H9 (cell line): ENCODE results near the gene TPRX2. TPM values are rescaled to one million over a fixed set of nuclear protein-coding genes. Genes with fewer than 3 reads are reported as not detected.

Source experiments
- DNase-seq: peaks from one replicate; pipeline ENCODE4 v3.0.0-alpha.2; 2017
- H2AFZ ChIP-seq: one replicate; pipeline ENCODE4 v1.6.1; 2013; ENCODE audit warnings: mild to moderate bottlenecking, low read length, control low read depth, moderate library complexity
- H2AK5ac ChIP-seq: 2 replicates; pipeline ENCODE4 v1.6.1; 2013; ENCODE audit warnings: low read length, control low read depth, mixed read lengths; ENCODE audit not compliant: insufficient read length
- H2BK120ac ChIP-seq: one replicate; pipeline ENCODE4 v1.6.1; 2013; ENCODE audit warnings: low read depth, mild to moderate bottlenecking, low read length, control low read depth, inconsistent platforms; ENCODE audit not compliant: poor library complexity, severe bottlenecking
- H2BK12ac ChIP-seq: 2 replicates; pipeline ENCODE4 v1.6.1; 2013; ENCODE audit warnings: low read length, control low read depth, mixed read lengths, low read depth; ENCODE audit not compliant: insufficient read length
- H2BK15ac ChIP-seq: 2 replicates; pipeline ENCODE4 v1.6.1; 2013; ENCODE audit warnings: low read depth, low read length, control low read depth
- H2BK20ac ChIP-seq: one replicate; pipeline ENCODE4 v1.6.1; 2013; ENCODE audit warnings: low read depth, mild to moderate bottlenecking, low read length, control low read depth, inconsistent platforms; ENCODE audit not compliant: poor library complexity, severe bottlenecking
- H2BK5ac ChIP-seq: 2 replicates; pipeline ENCODE4 v1.6.1; 2013; ENCODE audit warnings: low read length, control low read depth, mixed read lengths; ENCODE audit not compliant: insufficient read length
- H3K14ac ChIP-seq: 2 replicates; pipeline ENCODE4 v1.6.1; 2013; ENCODE audit warnings: low read length, control low read depth; ENCODE audit not compliant: insufficient read depth
- H3K18ac ChIP-seq: 2 replicates; pipeline ENCODE4 v1.6.1; 2013; ENCODE audit warnings: low read depth, mild to moderate bottlenecking, mixed read lengths, low read length, control low read depth; ENCODE audit not compliant: insufficient read length
- H3K23ac ChIP-seq: 2 replicates; pipeline ENCODE4 v1.6.1; 2013; ENCODE audit warnings: low read length, control low read depth, mixed read lengths, low read depth; ENCODE audit not compliant: insufficient read length
- H3K23me2 ChIP-seq: 2 replicates; pipeline ENCODE4 v1.6.1; 2013; ENCODE audit warnings: low read depth, mild to moderate bottlenecking, mixed read lengths, low read length, control low read depth; ENCODE audit not compliant: insufficient read length, poor library complexity, severe bottlenecking
- H3K27ac ChIP-seq: 2 replicates; pipeline ENCODE4 v1.5.1; 2013; ENCODE audit warnings: low read length, control low read depth, mixed read lengths, low read depth; ENCODE audit not compliant: insufficient read length
- H3K27me3 ChIP-seq: 2 replicates; pipeline ENCODE4 v1.6.1; 2013; ENCODE audit warnings: low read length, control low read depth, inconsistent platforms; ENCODE audit not compliant: insufficient read depth
- H3K4ac ChIP-seq: 2 replicates; pipeline ENCODE4 v1.6.1; 2013; ENCODE audit warnings: low read depth, mild to moderate bottlenecking, control low read depth, inconsistent platforms, low read length, moderate library complexity
- H3K4me1 ChIP-seq: 2 replicates; pipeline ENCODE4 v1.6.1; 2013; ENCODE audit warnings: low read length, control low read depth, inconsistent platforms; ENCODE audit not compliant: insufficient read depth
- H3K4me2 ChIP-seq: 2 replicates; pipeline ENCODE4 v1.6.1; 2013; ENCODE audit warnings: low read length, control low read depth, mixed read lengths; ENCODE audit not compliant: insufficient read length, insufficient read depth
- H3K56ac ChIP-seq: 2 replicates; pipeline ENCODE4 v1.6.1; 2013; ENCODE audit warnings: low read depth, mild to moderate bottlenecking, mixed read lengths, low read length, control low read depth; ENCODE audit not compliant: insufficient read length
- H3K79me1 ChIP-seq: 2 replicates; pipeline ENCODE4 v1.6.1; 2013; ENCODE audit warnings: low read depth, mild to moderate bottlenecking, moderate library complexity, low read length, control low read depth, inconsistent platforms; ENCODE audit not compliant: insufficient read depth, poor library complexity, severe bottlenecking
- H3K79me2 ChIP-seq: 2 replicates; pipeline ENCODE4 v1.6.1; 2013; ENCODE audit warnings: low read length, control low read depth, inconsistent platforms; ENCODE audit not compliant: insufficient read depth
- H3K9ac ChIP-seq: 2 replicates; pipeline ENCODE4 v1.6.1; 2013; ENCODE audit warnings: low read length, control low read depth, mixed read lengths; ENCODE audit not compliant: insufficient read length; ENCODE audit errors: extremely low read depth
- H3K9me3 ChIP-seq: one replicate; pipeline ENCODE4 v1.6.1; 2013; ENCODE audit warnings: low read depth, low read length, inconsistent platforms; ENCODE audit not compliant: control insufficient read depth
- H3T11ph ChIP-seq: one replicate; pipeline ENCODE4 v1.6.1; 2013; ENCODE audit warnings: mild to moderate bottlenecking, low read length, control low read depth, inconsistent platforms
- H4K20me1 ChIP-seq: one replicate; pipeline ENCODE4 v1.6.1; 2013; ENCODE audit not compliant: control insufficient read depth, insufficient read length, insufficient read depth
- H4K5ac ChIP-seq: 2 replicates; pipeline ENCODE4 v1.6.1; 2013; ENCODE audit warnings: low read depth, mild to moderate bottlenecking, mixed read lengths, low read length, control low read depth; ENCODE audit not compliant: insufficient read length
- H4K8ac ChIP-seq: replicated peaks from 2 replicates; pipeline ENCODE4 v1.6.1; 2013; ENCODE audit warnings: low read length, control low read depth, mixed read lengths, low read depth; ENCODE audit not compliant: insufficient read length
- H4K91ac ChIP-seq: 2 replicates; pipeline ENCODE4 v1.6.1; 2013; ENCODE audit warnings: low read depth, mild to moderate bottlenecking, moderate library complexity, mixed read lengths, low read length, control low read depth; ENCODE audit not compliant: insufficient read length
- H3K27ac Mint-ChIP-seq, 3 experiments: 2 replicates in 2 of 3; 3 replicates in 1 of 3; pipeline ENCODE4 v1.8.0; 2020 to 2021; ENCODE audit warnings: mixed read lengths in 3 of 3, mild to moderate bottlenecking in 1 of 3, moderate library complexity in 1 of 3
- H3K27me3 Mint-ChIP-seq: 2 replicates; pipeline ENCODE4 v1.8.0; 2021; ENCODE audit warnings: low read depth, mild to moderate bottlenecking, moderate library complexity, mixed read lengths
- H3K36me3 Mint-ChIP-seq, 3 experiments: 2 replicates in 2 of 3; 3 replicates in 1 of 3; pipeline ENCODE4 v1.8.0; 2020 to 2021; ENCODE audit warnings: low read depth in 3 of 3, mixed read lengths in 3 of 3; ENCODE audit not compliant: insufficient read depth in 1 of 3
- H3K4me1 Mint-ChIP-seq, 2 experiments: 2 replicates each; pipeline ENCODE4 v1.8.0; 2020; ENCODE audit warnings: mixed read lengths in 2 of 2
- H3K4me3 Mint-ChIP-seq, 2 experiments: 2 replicates in 1 of 2; 3 replicates in 1 of 2; pipeline ENCODE4 v1.8.0; 2020 to 2021; ENCODE audit warnings: mild to moderate bottlenecking in 2 of 2, mixed read lengths in 2 of 2, moderate library complexity in 1 of 2
- H3K9me3 Mint-ChIP-seq, 2 experiments: 2 replicates in 1 of 2; 3 replicates in 1 of 2; pipeline ENCODE4 v1.8.0; 2020; ENCODE audit warnings: mild to moderate bottlenecking in 2 of 2, mixed read lengths in 2 of 2, moderate library complexity in 1 of 2
- WGBS: extraction: QIAGEN DNeasy Blood & Tissue Kit; methylation state at CpG from one replicate; pipeline ENCODE4 v1.1.7; 2013; ENCODE audit warnings: missing lambda C conversion rate, low lambda C conversion rate, mixed read lengths; ENCODE audit not compliant: insufficient read length; ENCODE audit errors: extremely low coverage; 5-methylcytosine and 5-hydroxymethylcytosine counted together
- total RNA-seq: library from RNA; stranded (reverse); gene quantifications from 2 replicates; pipeline ENCODE4 v1.2.1, GENCODE V29; 2021
- TF ChIP-seq, protein P1 (sequence below): fragments of 200-600 bp; sonication (generic); conservative IDR thresholded peaks from 3 replicates; pipeline ENCODE4 v1.8.0; 2021; ENCODE audit warnings: antibody characterized with exemption, mild to moderate bottlenecking

TPRX2 gene
- total RNA-seq, 1 experiment from 2014 or later: not detected

DNA sequence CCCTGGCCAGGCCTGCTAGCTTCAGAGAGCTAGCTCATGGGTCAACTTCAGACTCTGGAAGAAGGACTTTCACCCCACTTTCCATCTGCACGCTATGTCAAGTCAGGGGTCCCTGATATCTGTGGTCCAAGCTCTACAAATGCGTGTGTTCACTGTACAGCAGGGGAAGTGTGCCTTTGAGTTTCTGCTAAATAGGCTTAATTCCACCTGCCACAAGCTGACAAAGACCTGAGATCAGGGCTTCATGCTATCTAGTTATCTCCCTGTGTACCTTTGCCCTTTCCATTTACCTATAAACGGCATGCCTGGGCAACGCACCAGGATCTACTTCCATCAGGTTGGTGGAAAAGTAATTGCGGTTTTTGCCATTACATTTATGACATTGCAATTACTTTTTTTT is 37.7 kb downstream of the TPRX2 start:
- Histone ChIP-seq H2BK120ac (no peak overlapping the region), H3K18ac (no peak overlapping the region), H3K4ac (no peak overlapping the region), H2BK5ac (no peak overlapping the region), H4K20me1 (no peaks in the 10 kb centered on the region), H3K4me1 (no peaks in the 10 kb centered on the region), H3K23ac (no peak overlapping the region), H2AFZ (no peak overlapping the region), H2BK20ac (no peak overlapping the region), H4K5ac (no peak overlapping the region), H3K27ac (no peak overlapping the region), H3K56ac (no peak overlapping the region), H3K4me2 (no peak overlapping the region), H3K27me3 (no peaks in the 10 kb centered on the region), H2BK15ac (no peak overlapping the region), H3K9me3 (peaks cover 5% of the 10 kb centered on the region), H2BK12ac (no peak overlapping the region), H3K14ac (no peak overlapping the region), H3K79me1 (no peaks in the 10 kb centered on the region), H3K79me2 (no peaks in the 10 kb centered on the region), H3K9ac (no peak overlapping the region), H2AK5ac (no peak overlapping the region), H3T11ph (no peak overlapping the region), H4K91ac (no peak overlapping the region), H4K8ac (no peak overlapping the region), H3K23me2 (no peaks in the 10 kb centered on the region)
- no peaks in the 10 kb centered on the region; the same call in 1 of the 2 replicates for H3K27me3 Mint-ChIP-seq
- no peak for DNase-seq
- H3K36me3 Mint-ChIP-seq: peaks cover 4 to 11% (median 10%) of the 10 kb centered on the region in 3 experiments; a peak in 5 of 7 replicates
- no peak overlapping the region for H3K4me3 Mint-ChIP-seq
- no peak overlapping the region for H3K27ac Mint-ChIP-seq
- peaks cover 8 to 12% of the 10 kb centered on the region in 2 experiments; a peak in 4 of 5 replicates for H3K9me3 Mint-ChIP-seq
- no CpG with 5 or more reads among the region's 5 CpGs for WGBS
- H3K4me1 Mint-ChIP-seq: 0 out of 4 replicates have a peak, but pooled peaks cover 0 to 3% of the 10 kb centered on the region in 2 experiments
- TF ChIP-seq, protein P1, sequence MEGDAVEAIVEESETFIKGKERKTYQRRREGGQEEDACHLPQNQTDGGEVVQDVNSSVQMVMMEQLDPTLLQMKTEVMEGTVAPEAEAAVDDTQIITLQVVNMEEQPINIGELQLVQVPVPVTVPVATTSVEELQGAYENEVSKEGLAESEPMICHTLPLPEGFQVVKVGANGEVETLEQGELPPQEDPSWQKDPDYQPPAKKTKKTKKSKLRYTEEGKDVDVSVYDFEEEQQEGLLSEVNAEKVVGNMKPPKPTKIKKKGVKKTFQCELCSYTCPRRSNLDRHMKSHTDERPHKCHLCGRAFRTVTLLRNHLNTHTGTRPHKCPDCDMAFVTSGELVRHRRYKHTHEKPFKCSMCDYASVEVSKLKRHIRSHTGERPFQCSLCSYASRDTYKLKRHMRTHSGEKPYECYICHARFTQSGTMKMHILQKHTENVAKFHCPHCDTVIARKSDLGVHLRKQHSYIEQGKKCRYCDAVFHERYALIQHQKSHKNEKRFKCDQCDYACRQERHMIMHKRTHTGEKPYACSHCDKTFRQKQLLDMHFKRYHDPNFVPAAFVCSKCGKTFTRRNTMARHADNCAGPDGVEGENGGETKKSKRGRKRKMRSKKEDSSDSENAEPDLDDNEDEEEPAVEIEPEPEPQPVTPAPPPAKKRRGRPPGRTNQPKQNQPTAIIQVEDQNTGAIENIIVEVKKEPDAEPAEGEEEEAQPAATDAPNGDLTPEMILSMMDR: no peak
